Neural cell (in vitro differentiated cells): Measurements from ENCODE around the gene C5. TPM values are rescaled to one million over a fixed set of nuclear protein-coding genes. Genes with fewer than 3 reads are reported as not detected.

ENCODE experiments used
- H2AFZ ChIP-seq: fragments of 200-600, 300-800 bp; sonication (generic), shearing (Covaris generic); 2 replicates; pipeline ENCODE4 v1.6.0; 2014; ENCODE audit warnings: low read depth, mild to moderate bottlenecking, antibody characterized with exemption, low read length, moderate library complexity
- H3F3A ChIP-seq: fragments of 200-600 bp; shearing (Covaris generic); 2 replicates; pipeline ENCODE4 v1.6.1; 2016; ENCODE audit warnings: mild to moderate bottlenecking, moderate library complexity, mixed read lengths, antibody characterized with exemption, low read length; ENCODE audit not compliant: insufficient read depth, poor library complexity, severe bottlenecking
- H3K27ac ChIP-seq: fragments of 200-600, 300-800 bp; sonication (generic), shearing (Covaris generic); 2 replicates; pipeline ENCODE4 v1.5.1; 2014; ENCODE audit warnings: mild to moderate bottlenecking, low read length, moderate library complexity
- H3K27me3 ChIP-seq: fragments of 300-800, 200-600 bp; sonication (generic), shearing (Covaris generic); 2 replicates; pipeline ENCODE4 v1.6.0; 2014; ENCODE audit warnings: mild to moderate bottlenecking, low read depth, low read length, moderate library complexity; ENCODE audit not compliant: insufficient read depth
- H3K36me3 ChIP-seq: fragments of 300-800, 200-600 bp; sonication (generic), shearing (Covaris generic); 2 replicates; pipeline ENCODE4 v1.5.1; 2014; ENCODE audit warnings: mild to moderate bottlenecking, antibody characterized with exemption, low read length, moderate library complexity; ENCODE audit not compliant: insufficient read depth
- H3K4me2 ChIP-seq: fragments of 300-800, 200-600 bp; sonication (generic), shearing (Covaris generic); 2 replicates; pipeline ENCODE4 v1.6.0; 2014; ENCODE audit warnings: mild to moderate bottlenecking, low read length
- H3K4me3 ChIP-seq: fragments of 300-800, 200-600 bp; sonication (generic), shearing (Covaris generic); 2 replicates; pipeline ENCODE4 v1.5.1; 2014; ENCODE audit warnings: mild to moderate bottlenecking, low read length, moderate library complexity
- H3K79me2 ChIP-seq: fragments of 200-600 bp; shearing (Covaris generic); replicated peaks from 2 replicates; pipeline ENCODE4 v1.6.0; 2014; ENCODE audit warnings: mild to moderate bottlenecking, low read length, moderate library complexity; ENCODE audit not compliant: insufficient read depth
- H3K9ac ChIP-seq: fragments of 300-800, 200-600 bp; sonication (generic), shearing (Covaris generic); 2 replicates; pipeline ENCODE4 v1.6.1; 2016; ENCODE audit warnings: mild to moderate bottlenecking, low read length, mixed read lengths
- H3K9me2 ChIP-seq: fragments of 200-600 bp; shearing (Covaris generic); 2 replicates; pipeline ENCODE4 v1.6.1; 2016; ENCODE audit warnings: mild to moderate bottlenecking, low read length, mixed read lengths; ENCODE audit not compliant: insufficient read depth
- H3K9me3 ChIP-seq: fragments of 200-600, 300-800 bp; sonication (generic), shearing (Covaris generic); 2 replicates; pipeline ENCODE4 v1.6.1; 2016; ENCODE audit warnings: mild to moderate bottlenecking, mixed run types, low read length, moderate library complexity, mixed read lengths
- H4K20me1 ChIP-seq: fragments of 200-600 bp; shearing (Covaris generic); 2 replicates; pipeline ENCODE4 v1.6.1; 2016; ENCODE audit warnings: mild to moderate bottlenecking, mixed run types; ENCODE audit not compliant: insufficient read depth
- CTCF ChIP-seq: fragments of 450-650 bp; IDR thresholded peaks from 2 replicates; pipeline ENCODE4 v1.5.1; 2014; ENCODE audit warnings: antibody characterized with exemption, mild to moderate bottlenecking, moderate library complexity; ENCODE audit not compliant: poor library complexity, severe bottlenecking
- EP300 ChIP-seq: fragments of 450-650 bp; conservative IDR thresholded peaks from 2 replicates; pipeline ENCODE4 v1.6.1; 2014; ENCODE audit warnings: antibody characterized with exemption, mild to moderate bottlenecking, moderate library complexity; ENCODE audit not compliant: poor library complexity, severe bottlenecking
- EZH2 ChIP-seq: fragments of 200-600, 300-800 bp; shearing (Covaris generic), sonication (generic); IDR thresholded peaks from 2 replicates; pipeline ENCODE4 v1.6.1; 2014; ENCODE audit warnings: antibody characterized with exemption, low read length, borderline replicate concordance, mild to moderate bottlenecking; ENCODE audit not compliant: insufficient read depth, poor library complexity, severe bottlenecking
- MXI1 ChIP-seq: fragments of 450-650 bp; conservative IDR thresholded peaks from 2 replicates; pipeline ENCODE4 v1.6.1; 2014; ENCODE audit warnings: antibody characterized with exemption, mild to moderate bottlenecking; ENCODE audit not compliant: poor library complexity, severe bottlenecking
- POLR2AphosphoS5 ChIP-seq: IDR thresholded peaks from 2 replicates; pipeline ENCODE4 v1.6.1; 2012
- RAD21 ChIP-seq: fragments of 450-650 bp; conservative IDR thresholded peaks from 2 replicates; pipeline ENCODE4 v1.6.1; 2014; ENCODE audit warnings: antibody characterized with exemption, mild to moderate bottlenecking, moderate library complexity
- REST ChIP-seq: IDR thresholded peaks from 2 replicates; pipeline ENCODE4 v1.6.1; 2012; ENCODE audit warnings: borderline replicate concordance
- SMC3 ChIP-seq: fragments of 450-650 bp; conservative IDR thresholded peaks from 2 replicates; pipeline ENCODE4 v1.6.1; 2014; ENCODE audit warnings: antibody characterized with exemption, mild to moderate bottlenecking, moderate library complexity; ENCODE audit not compliant: poor library complexity
- TAF1 ChIP-seq: IDR thresholded peaks from 2 replicates; pipeline ENCODE4 v1.6.1; 2012; ENCODE audit warnings: low read depth
- polyA plus RNA-seq: library from polyadenylated mRNA; depleted of rRNA; stranded (reverse); fragments of >200 nt; gene quantifications from 2 replicates; pipeline ENCODE4 v1.2.3, GENCODE V29; 2014

C5 gene
- polyA plus RNA-seq, 1 donor from 2014 or later: 3.8 TPM

DNA sequence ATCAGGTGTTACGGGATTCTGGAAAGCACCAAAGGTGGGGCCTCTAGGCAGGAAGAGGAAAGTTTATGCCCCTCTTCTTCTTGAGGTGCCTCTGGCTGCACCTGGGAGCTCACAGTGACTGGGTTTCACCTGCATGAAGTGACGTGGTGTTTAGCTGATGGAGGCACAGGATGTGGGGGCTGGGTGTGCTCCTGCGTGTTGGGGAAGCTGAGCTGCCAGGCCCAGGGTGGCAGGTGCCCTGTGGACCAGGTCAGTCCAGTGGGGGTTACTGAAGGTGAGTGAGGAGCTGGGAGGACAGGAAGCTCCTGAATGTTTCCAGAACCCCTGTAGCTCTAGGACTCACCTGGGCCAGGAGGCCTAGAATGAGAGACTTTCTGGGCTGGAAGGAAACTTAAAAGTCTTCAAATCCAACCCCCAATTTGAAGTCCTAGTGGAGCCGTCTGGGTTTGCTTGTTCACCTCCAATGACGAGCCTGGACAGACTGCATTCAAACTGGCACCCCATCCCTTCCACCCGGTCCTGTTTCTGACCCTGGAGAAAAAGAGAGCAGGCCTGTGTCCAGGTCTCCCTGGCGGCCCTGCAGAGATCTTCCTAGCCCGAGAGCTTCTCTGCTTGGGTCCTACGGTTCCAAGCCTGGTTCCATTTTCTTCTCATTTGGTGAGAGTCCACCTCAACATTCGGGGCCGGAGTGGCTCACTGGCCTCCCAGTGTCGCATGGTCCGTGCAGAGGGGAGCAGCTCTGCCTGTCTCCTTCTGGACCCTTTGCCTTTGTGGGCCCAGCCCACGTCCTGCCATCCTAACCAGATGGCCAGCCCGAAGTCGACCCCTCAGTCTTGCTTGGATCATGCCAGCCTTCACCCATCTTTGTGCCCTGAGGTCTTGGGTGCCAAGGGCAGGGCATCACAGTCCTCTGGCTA, 145.8 kb downstream of the C5 start:
- no peaks in the 10 kb centered on the region for H3K9me2 ChIP-seq

More for the DNA sequence above, 145.8 kb downstream of the C5 start:
- Histone ChIP-seq H3K9ac (no peak overlapping the region), H4K20me1 (no peaks in the 10 kb centered on the region), H2AFZ (no peak overlapping the region), H3K9me3 (no peaks in the 10 kb centered on the region), H3K27me3 (no peaks in the 10 kb centered on the region), H3K27ac (no peak overlapping the region), H3K79me2 (no peaks in the 10 kb centered on the region), H3F3A (no peaks in the 10 kb centered on the region), H3K4me2 (no peak overlapping the region), H3K4me3 (no peak overlapping the region), H3K36me3 (no peaks in the 10 kb centered on the region)
- TF ChIP-seq POLR2AphosphoS5 (no peak), MXI1 (no peak), RAD21 (no peak), TAF1 (no peak), SMC3 (no peak), EZH2 (no peak), CTCF (no peak), EP300 (no peak), REST (no peak)
